GM19239 (cell line): Measurements from ENCODE around the gene MAPK14.

ENCODE experiments used
- DNase-seq: peaks from one replicate; pipeline ENCODE4 v3.0.0; 2011; ENCODE audit warnings: low spot score; ENCODE audit not compliant: insufficient read length
- FAIRE-seq: peaks from 2 replicates; lab custom pipeline; 2011; peaks lifted over from hg19 to GRCh38; lab: Jason Lieb, UNC

MAPK14 gene

GRCh38 chr6:36131511-36132245, 104.1 kb downstream of the MAPK14 start:
- DNase-seq = peak; percentile 88
- FAIRE-seq = peak; percentile 99

- FAIRE-seq = no peak
Measured at GRCh38 chr6:36132246-36132895, 104.8 kb downstream of the MAPK14 start.

GRCh38 chr6:36133148-36133547, 105.5 kb downstream of the MAPK14 start:
- FAIRE-seq (no peak), DNase-seq (no peak)

More at GRCh38 chr6:36132246-36132895, 104.8 kb downstream of the MAPK14 start:
- no peak for DNase-seq

- FAIRE-seq (no peak), DNase-seq (no peak)
Measured at GRCh38 chr6:36133912-36134311, 106.3 kb downstream of the MAPK14 start.

GRCh38 chr6:36135053-36135731, 107.6 kb downstream of the MAPK14 start:
- DNase-seq = no peak
- FAIRE-seq = no peak

- no peak for DNase-seq
- no peak for FAIRE-seq
Measured at GRCh38 chr6:36136034-36136433, 108.4 kb downstream of the MAPK14 start.

- no peak for FAIRE-seq
- no peak for DNase-seq
Measured at GRCh38 chr6:36136551-36136950, 108.9 kb downstream of the MAPK14 start.

GRCh38 chr6:36138667-36139066, 111.1 kb downstream of the MAPK14 start:
- DNase-seq = no peak
- no peak for FAIRE-seq

- no peak for FAIRE-seq
- no peak for DNase-seq
Measured at GRCh38 chr6:36139431-36139830, 111.8 kb downstream of the MAPK14 start.

GRCh38 chr6:36139991-36140710, 112.5 kb downstream of the MAPK14 start:
- FAIRE-seq = no peak
- DNase-seq = no peak

GRCh38 chr6:36141091-36141490, 113.5 kb downstream of the MAPK14 start:
- DNase-seq = no peak

GRCh38 chr6:36141961-36142360, 114.4 kb downstream of the MAPK14 start:
- FAIRE-seq (no peak), DNase-seq (no peak)

More at GRCh38 chr6:36141091-36141490, 113.5 kb downstream of the MAPK14 start:
- FAIRE-seq = no peak

GRCh38 chr6:36142971-36143838, 115.6 kb downstream of the MAPK14 start:
- no peak for DNase-seq
- no peak for FAIRE-seq

- no peak for DNase-seq
- FAIRE-seq = no peak
Measured at GRCh38 chr6:36145495-36145894, 117.9 kb downstream of the MAPK14 start.

GRCh38 chr6:36147294-36147693, 119.7 kb downstream of the MAPK14 start:
- no peak for DNase-seq
- no peak for FAIRE-seq

GRCh38 chr6:36149476-36149875, 121.9 kb downstream of the MAPK14 start:
- no peak for DNase-seq
- FAIRE-seq = no peak

GRCh38 chr6:36150283-36150682, 122.7 kb downstream of the MAPK14 start:
- no peak for DNase-seq
- no peak for FAIRE-seq

GRCh38 chr6:36154286-36154685, 126.7 kb downstream of the MAPK14 start:
- FAIRE-seq = no peak
- DNase-seq = no peak

GRCh38 chr6:36155662-36156061, 128.1 kb downstream of the MAPK14 start:
- no peak for DNase-seq
- FAIRE-seq = no peak
